ENCODE results near the gene WDR89.

The WDR89 gene, protein sequence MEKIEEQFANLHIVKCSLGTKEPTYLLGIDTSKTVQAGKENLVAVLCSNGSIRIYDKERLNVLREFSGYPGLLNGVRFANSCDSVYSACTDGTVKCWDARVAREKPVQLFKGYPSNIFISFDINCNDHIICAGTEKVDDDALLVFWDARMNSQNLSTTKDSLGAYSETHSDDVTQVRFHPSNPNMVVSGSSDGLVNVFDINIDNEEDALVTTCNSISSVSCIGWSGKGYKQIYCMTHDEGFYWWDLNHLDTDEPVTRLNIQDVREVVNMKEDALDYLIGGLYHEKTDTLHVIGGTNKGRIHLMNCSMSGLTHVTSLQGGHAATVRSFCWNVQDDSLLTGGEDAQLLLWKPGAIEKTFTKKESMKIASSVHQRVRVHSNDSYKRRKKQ

DNA sequence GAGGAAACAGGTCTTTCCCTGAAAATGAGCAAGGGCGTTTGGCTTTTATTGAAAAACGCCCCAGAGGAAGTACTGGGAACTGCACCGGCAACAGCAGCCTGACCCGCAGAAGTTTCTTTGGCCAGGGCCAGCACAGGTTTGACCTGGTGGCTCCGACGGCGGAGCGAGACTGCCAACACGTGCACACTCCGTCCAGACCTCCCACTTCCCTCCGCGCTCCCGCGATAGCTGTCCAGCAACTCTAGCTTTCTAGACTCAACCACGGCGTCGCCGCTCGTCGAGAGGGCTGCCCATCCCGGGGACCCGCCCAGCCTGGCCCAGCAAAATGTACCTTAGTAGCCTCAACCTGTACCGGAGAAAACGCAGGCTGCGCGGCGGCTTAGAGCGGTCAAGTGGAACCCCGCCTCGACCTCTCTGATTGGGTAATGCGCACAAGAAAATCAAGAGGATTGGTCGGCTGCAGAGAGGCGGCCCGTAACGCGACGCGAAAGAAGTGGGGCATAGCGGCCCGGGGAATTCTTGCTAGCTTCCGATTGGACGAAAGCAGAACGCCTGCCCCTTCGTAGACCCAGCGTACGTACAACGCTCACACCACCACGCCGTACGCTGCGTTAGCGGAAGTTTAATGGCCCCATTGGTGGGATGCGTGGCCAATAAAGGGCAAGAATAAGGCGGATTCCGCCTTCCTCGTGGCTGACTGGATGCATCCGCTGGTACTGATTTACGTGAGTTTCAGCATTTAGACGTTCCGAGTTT is at the start of gene WDR89:
Gene WDR89 (minus strand): TSS at position 399 of the 756 bp plus-strand sequence. CDS start 41,929 bp downstream, outside the sequence.
- Histone ChIP-seq H3K36me3 (ENCODE audit: insufficient read depth, low read length) (no peaks in the 10 kb centered on the region), H3K4me1 (ENCODE audit: insufficient read depth, low read length) (peaks cover 4% of the 10 kb centered on the region), H3K9me3 (ENCODE audit: low read length) (no peaks in the 10 kb centered on the region), H3K9ac (ENCODE audit: low read length) (peak within 1 kb of the TSS; percentile 76), H3K4me3 (ENCODE audit: low read depth in 1 of 2, low read length in 2 of 2) (peak within 1 kb of the TSS; percentile 86 to 87), H3K27me3 (ENCODE audit: control insufficient read depth in 1 of 2, insufficient read depth in 2 of 2, low read length in 2 of 2) (no peaks in the 10 kb centered on the region), H3K27ac (ENCODE audit: low read depth, low read length) (peak within 1 kb of the TSS; percentile 98)

DNA sequence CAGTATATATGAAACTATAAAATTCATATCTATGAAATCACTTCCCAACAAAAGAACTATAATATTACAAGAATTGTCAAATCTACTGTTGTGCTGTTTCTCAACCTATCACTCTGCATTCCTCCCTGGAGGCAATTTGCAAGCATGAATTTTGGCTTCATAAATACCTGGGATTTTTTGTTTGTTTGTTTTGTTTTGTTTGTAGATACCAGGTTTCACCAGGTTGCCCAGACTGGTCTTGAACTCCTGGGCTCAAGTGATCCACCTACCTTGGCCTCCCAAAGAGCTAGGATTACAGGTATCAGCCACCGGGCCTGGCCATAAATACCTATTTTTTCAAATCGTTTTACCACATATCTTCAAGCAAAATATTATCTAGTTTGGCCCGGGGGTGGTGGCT is 47.5 kb upstream of the WDR89 start:
- no peak overlapping the region for H3K4me3 ChIP-seq (ENCODE audit: low read depth in 1 of 2, low read length in 2 of 2)

DNA sequence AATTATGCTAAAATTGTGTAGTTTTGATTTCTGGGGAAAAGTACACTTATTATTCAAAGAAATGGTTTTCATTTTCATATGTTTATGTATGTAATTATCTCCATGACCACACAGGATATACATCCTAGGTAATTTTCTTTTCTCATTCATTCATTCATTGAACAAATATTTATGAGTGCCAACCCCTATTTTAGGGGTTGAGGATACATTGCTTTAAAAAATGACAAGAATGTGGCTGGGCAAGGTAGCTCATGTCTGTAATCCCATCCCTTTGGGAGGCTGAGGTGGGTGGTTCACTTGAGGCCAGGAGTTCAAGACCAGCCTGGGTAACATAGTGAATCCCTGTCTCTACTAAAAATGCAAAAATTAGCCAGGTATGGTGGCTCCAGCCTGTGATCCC is 45.3 kb upstream of the WDR89 start:
- Histone ChIP-seq H3K27ac (ENCODE audit: low read depth, low read length) (no peak overlapping the region), H3K4me3 (ENCODE audit: low read depth in 1 of 2, low read length in 2 of 2) (no peak overlapping the region), H3K4me1 (ENCODE audit: insufficient read depth, low read length) (no peaks in the 10 kb centered on the region), H3K36me3 (ENCODE audit: insufficient read depth, low read length) (no peaks in the 10 kb centered on the region), H3K27me3 (ENCODE audit: control insufficient read depth in 1 of 2, insufficient read depth in 2 of 2, low read length in 2 of 2) (no peaks in the 10 kb centered on the region), H3K9ac (ENCODE audit: low read length) (no peak overlapping the region), H3K9me3 (ENCODE audit: low read length) (no peaks in the 10 kb centered on the region)

More for the DNA sequence above, 47.5 kb upstream of the WDR89 start:
- no peaks in the 10 kb centered on the region for H3K9me3 ChIP-seq (ENCODE audit: low read length)
- no peaks in the 10 kb centered on the region for H3K27me3 ChIP-seq (ENCODE audit: control insufficient read depth in 1 of 2, insufficient read depth in 2 of 2, low read length in 2 of 2)
- no peaks in the 10 kb centered on the region for H3K36me3 ChIP-seq (ENCODE audit: insufficient read depth, low read length)
- H3K9ac ChIP-seq (ENCODE audit: low read length): no peak overlapping the region
- no peaks in the 10 kb centered on the region for H3K4me1 ChIP-seq (ENCODE audit: insufficient read depth, low read length)
- H3K27ac ChIP-seq (ENCODE audit: low read depth, low read length): no peak overlapping the region

DNA sequence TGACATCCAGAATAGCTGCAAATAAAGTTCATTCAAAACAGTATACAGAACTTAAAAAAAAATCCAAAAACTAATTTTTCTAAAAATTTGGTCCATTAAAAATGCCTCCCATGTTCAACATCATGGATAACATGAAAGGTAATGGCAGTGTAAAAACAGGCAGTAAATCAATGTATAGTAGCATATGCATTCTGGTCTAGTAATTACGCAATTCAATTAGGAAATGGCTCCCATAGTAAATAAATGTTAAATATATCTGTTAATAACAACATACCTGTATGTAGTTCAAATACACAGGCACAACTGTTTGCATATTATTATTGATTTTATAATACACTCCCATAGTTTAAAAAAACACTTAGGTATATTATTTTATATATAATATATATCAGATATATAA is 43.7 kb upstream of the WDR89 start:
- Histone ChIP-seq H3K9ac (ENCODE audit: low read length) (no peak overlapping the region), H3K27me3 (ENCODE audit: control insufficient read depth in 1 of 2, insufficient read depth in 2 of 2, low read length in 2 of 2) (no peaks in the 10 kb centered on the region), H3K9me3 (ENCODE audit: low read length) (no peaks in the 10 kb centered on the region), H3K4me3 (ENCODE audit: low read depth in 1 of 2, low read length in 2 of 2) (no peak overlapping the region), H3K36me3 (ENCODE audit: insufficient read depth, low read length) (no peaks in the 10 kb centered on the region), H3K4me1 (ENCODE audit: insufficient read depth, low read length) (no peaks in the 10 kb centered on the region), H3K27ac (ENCODE audit: low read depth, low read length) (no peak overlapping the region)

DNA sequence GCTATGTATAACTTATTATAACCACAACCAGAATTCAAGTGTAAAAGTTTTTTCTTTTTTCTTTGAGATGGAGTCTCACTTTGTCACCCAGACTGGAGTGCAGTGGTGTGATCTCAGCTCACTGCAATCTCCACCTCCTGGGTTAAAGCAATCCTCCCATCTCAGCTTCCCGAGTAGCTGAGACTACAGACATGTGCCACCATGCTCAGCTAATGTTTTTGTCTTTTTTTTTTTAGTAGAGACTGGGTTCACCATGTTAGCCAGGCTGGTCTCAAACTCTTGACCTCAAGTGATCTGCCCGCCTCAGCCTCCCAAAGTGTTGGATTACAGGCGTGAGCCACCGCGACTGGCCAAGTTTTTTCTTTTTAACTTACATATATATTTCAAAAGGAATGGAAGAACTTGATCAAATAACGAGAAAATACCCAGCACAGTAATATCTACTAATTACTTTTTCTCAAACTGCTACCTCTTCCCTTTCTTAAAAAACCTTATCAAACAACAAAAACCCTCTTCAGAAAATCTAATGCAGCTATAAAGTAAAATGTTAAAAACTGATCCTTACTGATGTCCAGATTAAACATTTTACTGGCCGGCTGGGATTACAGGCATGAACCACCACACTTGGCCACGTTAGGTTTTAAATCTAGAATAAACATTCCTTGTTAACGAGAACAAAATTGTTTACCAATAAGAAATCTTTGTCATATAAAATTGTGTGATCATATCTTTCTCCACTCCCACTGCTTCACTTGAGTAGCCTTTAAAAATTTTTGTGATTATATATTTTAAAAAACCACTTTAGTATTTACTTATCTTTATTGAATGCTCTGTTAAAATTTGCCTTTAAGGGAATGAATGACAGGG is 41.3 kb upstream of the WDR89 start:
- no peak overlapping the region for H3K4me3 ChIP-seq (ENCODE audit: low read depth in 1 of 2, low read length in 2 of 2)
- no peaks in the 10 kb centered on the region for H3K27me3 ChIP-seq (ENCODE audit: control insufficient read depth in 1 of 2, insufficient read depth in 2 of 2, low read length in 2 of 2)
- H3K4me1 ChIP-seq (ENCODE audit: insufficient read depth, low read length): no peaks in the 10 kb centered on the region
- H3K9me3 ChIP-seq (ENCODE audit: low read length): no peaks in the 10 kb centered on the region
- no peak overlapping the region for H3K9ac ChIP-seq (ENCODE audit: low read length)
- H3K27ac ChIP-seq (ENCODE audit: low read depth, low read length): no peak overlapping the region
- no peaks in the 10 kb centered on the region for H3K36me3 ChIP-seq (ENCODE audit: insufficient read depth, low read length)

DNA sequence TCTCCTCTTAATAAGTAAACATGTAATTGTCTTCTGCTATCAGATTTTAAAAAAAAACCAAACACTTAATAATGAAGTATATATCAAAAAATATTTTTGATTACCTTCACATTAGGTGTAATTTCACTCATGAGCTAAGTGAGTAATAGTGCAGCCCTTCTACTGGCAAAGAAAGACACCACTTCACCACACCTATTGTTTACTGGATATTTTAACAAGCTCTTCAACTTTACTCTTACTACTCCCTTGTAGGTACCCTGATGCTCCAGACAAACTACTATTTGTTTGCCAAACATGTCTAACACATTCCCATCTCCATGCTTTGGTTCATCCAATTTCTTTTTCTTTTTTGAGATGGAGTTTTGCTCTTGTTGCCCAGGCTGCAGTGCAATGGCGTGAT is 36.9 kb upstream of the WDR89 start:
- H3K9ac ChIP-seq (ENCODE audit: low read length): no peak overlapping the region
- H3K27me3 ChIP-seq (ENCODE audit: control insufficient read depth in 1 of 2, insufficient read depth in 2 of 2, low read length in 2 of 2): no peaks in the 10 kb centered on the region
- H3K9me3 ChIP-seq (ENCODE audit: low read length): no peaks in the 10 kb centered on the region
- H3K36me3 ChIP-seq (ENCODE audit: insufficient read depth, low read length): no peaks in the 10 kb centered on the region
- no peak overlapping the region for H3K27ac ChIP-seq (ENCODE audit: low read depth, low read length)
- no peaks in the 10 kb centered on the region for H3K4me1 ChIP-seq (ENCODE audit: insufficient read depth, low read length)
- H3K4me3 ChIP-seq (ENCODE audit: low read depth in 1 of 2, low read length in 2 of 2): no peak overlapping the region

DNA sequence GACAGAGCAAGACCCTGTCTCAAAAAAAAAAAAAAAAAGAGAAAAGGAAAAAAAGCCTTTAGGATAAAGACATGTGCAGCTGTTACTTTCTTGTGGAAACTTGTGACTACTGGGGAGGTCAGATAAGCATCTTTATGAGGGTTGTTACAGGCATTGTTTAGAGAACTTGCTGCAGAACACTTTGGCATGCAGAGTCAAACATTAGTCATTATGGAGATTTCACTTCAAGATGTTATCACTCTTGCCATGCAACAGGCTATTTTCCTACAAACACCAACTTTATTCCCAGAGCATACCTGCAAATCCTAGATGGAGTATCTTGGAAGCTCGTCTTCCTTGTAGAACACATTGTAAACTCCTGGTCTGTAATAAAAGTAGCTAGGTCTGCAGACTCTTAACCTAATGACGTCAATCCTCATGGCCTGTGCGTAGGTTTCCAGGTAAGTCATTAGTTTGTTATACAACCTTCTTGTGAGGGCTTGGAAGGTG is 36.3 kb upstream of the WDR89 start:
- Histone ChIP-seq H3K27ac (ENCODE audit: low read depth, low read length) (no peak overlapping the region), H3K4me3 (ENCODE audit: low read depth in 1 of 2, low read length in 2 of 2) (no peak overlapping the region), H3K36me3 (ENCODE audit: insufficient read depth, low read length) (no peaks in the 10 kb centered on the region), H3K4me1 (ENCODE audit: insufficient read depth, low read length) (no peaks in the 10 kb centered on the region), H3K9ac (ENCODE audit: low read length) (no peak overlapping the region), H3K27me3 (ENCODE audit: control insufficient read depth in 1 of 2, insufficient read depth in 2 of 2, low read length in 2 of 2) (no peaks in the 10 kb centered on the region), H3K9me3 (ENCODE audit: low read length) (no peaks in the 10 kb centered on the region)

DNA sequence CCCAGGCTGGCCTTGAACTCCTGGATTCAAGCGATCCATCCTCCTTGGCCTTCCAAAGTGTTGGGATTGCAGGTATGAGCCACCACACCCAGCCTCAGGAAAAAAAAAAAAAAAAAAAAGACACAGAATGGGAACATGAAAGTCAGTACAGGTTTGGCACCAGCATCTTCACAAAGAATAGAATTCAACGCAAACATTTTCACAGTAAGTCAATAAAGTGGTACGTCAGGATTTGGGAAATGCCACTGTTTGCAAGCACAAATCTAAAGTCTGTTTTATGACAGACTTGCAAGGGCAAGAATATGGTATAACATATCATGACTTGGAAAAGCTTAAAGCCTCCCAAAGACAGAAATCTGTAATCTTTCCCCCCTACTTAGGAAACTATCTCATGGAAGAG is 34.9 kb upstream of the WDR89 start:
- Histone ChIP-seq H3K9me3 (ENCODE audit: low read length) (no peaks in the 10 kb centered on the region), H3K9ac (ENCODE audit: low read length) (no peak overlapping the region), H3K4me3 (ENCODE audit: low read depth in 1 of 2, low read length in 2 of 2) (no peak overlapping the region), H3K27me3 (ENCODE audit: control insufficient read depth in 1 of 2, insufficient read depth in 2 of 2, low read length in 2 of 2) (no peaks in the 10 kb centered on the region), H3K27ac (ENCODE audit: low read depth, low read length) (no peak overlapping the region), H3K4me1 (ENCODE audit: insufficient read depth, low read length) (no peaks in the 10 kb centered on the region), H3K36me3 (ENCODE audit: insufficient read depth, low read length) (no peaks in the 10 kb centered on the region)

DNA sequence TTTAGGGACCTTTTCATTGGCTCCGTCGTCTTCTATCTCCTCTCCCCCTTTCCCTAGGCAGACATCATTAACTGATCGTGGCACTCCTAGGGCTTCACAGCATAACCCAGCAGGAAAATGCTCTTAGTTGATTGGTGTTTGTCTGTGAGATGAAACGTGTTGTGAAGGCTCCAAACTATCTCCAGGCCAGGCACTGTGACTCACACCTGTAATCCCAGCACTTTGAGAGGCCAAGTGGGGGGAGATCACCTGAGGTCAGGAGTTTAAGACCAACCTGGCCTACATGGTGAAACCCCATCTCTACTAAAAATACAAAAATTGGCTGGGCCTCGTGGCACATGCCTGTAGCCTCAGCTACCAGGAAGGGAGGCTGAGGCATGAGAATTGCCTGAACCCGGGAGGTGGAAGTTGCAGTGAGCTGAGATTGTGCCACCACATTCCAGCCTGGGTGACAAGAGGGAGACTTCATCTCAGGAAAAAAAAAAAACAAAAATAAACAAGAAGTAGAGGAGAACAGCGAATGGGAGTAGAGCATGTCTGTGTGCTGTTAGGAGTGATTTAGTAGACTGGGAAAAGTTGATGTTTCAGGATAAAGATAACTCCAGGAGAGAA is 32.3 kb upstream of the WDR89 start:
- no peaks in the 10 kb centered on the region for H3K36me3 ChIP-seq (ENCODE audit: insufficient read depth, low read length)
- H3K9ac ChIP-seq (ENCODE audit: low read length): no peak overlapping the region
- no peak overlapping the region for H3K4me3 ChIP-seq (ENCODE audit: low read depth in 1 of 2, low read length in 2 of 2)
- H3K27ac ChIP-seq (ENCODE audit: low read depth, low read length): no peak overlapping the region
- H3K27me3 ChIP-seq (ENCODE audit: control insufficient read depth in 1 of 2, insufficient read depth in 2 of 2, low read length in 2 of 2): no peaks in the 10 kb centered on the region
- no peaks in the 10 kb centered on the region for H3K9me3 ChIP-seq (ENCODE audit: low read length)
- H3K4me1 ChIP-seq (ENCODE audit: insufficient read depth, low read length): no peaks in the 10 kb centered on the region

DNA sequence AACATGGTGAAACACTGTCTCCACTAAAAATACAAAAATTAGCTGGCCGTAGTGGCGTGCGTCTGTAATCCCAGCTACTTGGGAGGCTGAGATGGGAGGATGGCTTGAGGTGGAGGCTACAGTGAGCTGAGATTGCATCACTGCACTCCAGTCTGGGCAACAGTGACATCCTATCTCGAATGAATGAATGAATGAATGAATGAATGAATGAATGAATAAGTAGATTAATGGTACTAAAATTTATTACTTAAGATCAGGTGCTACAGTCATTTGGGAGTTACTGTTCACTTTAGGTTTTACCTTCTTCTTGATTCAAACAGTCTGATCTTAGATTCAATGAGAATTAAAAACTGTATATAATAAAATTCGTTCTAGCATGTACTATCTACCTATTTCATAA is 31.6 kb upstream of the WDR89 start:
- Histone ChIP-seq H3K9me3 (ENCODE audit: low read length) (no peaks in the 10 kb centered on the region), H3K4me3 (ENCODE audit: low read depth in 1 of 2, low read length in 2 of 2) (no peak overlapping the region), H3K36me3 (ENCODE audit: insufficient read depth, low read length) (no peaks in the 10 kb centered on the region), H3K27me3 (ENCODE audit: control insufficient read depth in 1 of 2, insufficient read depth in 2 of 2, low read length in 2 of 2) (no peaks in the 10 kb centered on the region), H3K4me1 (ENCODE audit: insufficient read depth, low read length) (no peaks in the 10 kb centered on the region), H3K27ac (ENCODE audit: low read depth, low read length) (no peak overlapping the region), H3K9ac (ENCODE audit: low read length) (no peak overlapping the region)
